CD4-positive, CD25-positive, alpha-beta regulatory T cell (primary cell): ENCODE data around the gene DOCK7. TPM values are rescaled to one million over a fixed set of nuclear protein-coding genes. Genes with fewer than 3 reads are reported as not detected.

Experiments used
- ATAC-seq, 2 donors: fragments of 150-1000 bp; cut with Tn5 transposase; one replicate each; pipeline ENCODE4 v1.10.0; 2021; ENCODE audit warnings: low read depth in 2 of 2, moderate number of reproducible peaks in 2 of 2, moderate library complexity in 1 of 2
- DNase-seq, 3 donors: peaks; one replicate each; pipeline versions ENCODE4 v3.0.0 to v3.0.0-alpha.2; 2012 to 2022; ENCODE audit warnings: mixed read lengths in 1 of 3
- H3K27ac ChIP-seq: one replicate; pipeline ENCODE4 v1.7.0; 2013; ENCODE audit warnings: mild to moderate bottlenecking, low read length; ENCODE audit not compliant: insufficient read depth, poor library complexity, severe bottlenecking
- H3K27me3 ChIP-seq: one replicate; pipeline ENCODE4 v1.7.0; 2013; ENCODE audit warnings: low read length; ENCODE audit not compliant: control insufficient read depth, insufficient read depth
- H3K36me3 ChIP-seq: one replicate; pipeline ENCODE4 v1.7.0; 2013; ENCODE audit warnings: mild to moderate bottlenecking, low read length, moderate library complexity; ENCODE audit not compliant: control insufficient read depth, insufficient read depth
- H3K4me1 ChIP-seq: 2 replicates; pipeline ENCODE4 v1.7.0; 2013; ENCODE audit warnings: mild to moderate bottlenecking, low read length; ENCODE audit not compliant: insufficient read depth, control insufficient read depth, poor library complexity, severe bottlenecking
- H3K4me3 ChIP-seq: one replicate; pipeline ENCODE4 v1.7.0; 2013; ENCODE audit warnings: low read depth, mild to moderate bottlenecking, low read length, moderate library complexity
- H3K9me3 ChIP-seq, 2 experiments: 1 replicate in 1 of 2; 2 replicates in 1 of 2; pipeline ENCODE4 v1.7.0; 2013; ENCODE audit warnings: low read length in 2 of 2, mild to moderate bottlenecking in 1 of 2, moderate library complexity in 1 of 2; ENCODE audit not compliant: control insufficient read depth in 2 of 2
- H3K27ac Mint-ChIP-seq, 3 donors: one replicate each; pipeline ENCODE4 v1.8.0; 2020 to 2022; ENCODE audit warnings: mild to moderate bottlenecking in 3 of 3, mixed read lengths in 3 of 3, moderate library complexity in 2 of 3
- H3K27me3 Mint-ChIP-seq: one replicate; pipeline ENCODE4 v1.8.0; 2022; ENCODE audit warnings: mild to moderate bottlenecking, mixed read lengths
- H3K36me3 Mint-ChIP-seq: one replicate; pipeline ENCODE4 v1.8.0; 2020; ENCODE audit warnings: mixed read lengths
- H3K4me1 Mint-ChIP-seq, 4 donors: one replicate each; pipeline ENCODE4 v1.8.0; 2020 to 2022; ENCODE audit warnings: mixed read lengths in 4 of 4, mild to moderate bottlenecking in 1 of 4
- H3K4me3 Mint-ChIP-seq, 4 donors: one replicate each; pipeline ENCODE4 v1.8.0; 2020 to 2022; ENCODE audit warnings: mild to moderate bottlenecking in 4 of 4, mixed read lengths in 4 of 4, moderate library complexity in 3 of 4
- H3K9me3 Mint-ChIP-seq, 7 donors: one replicate each; pipeline ENCODE4 v1.8.0; 2020 to 2022; ENCODE audit warnings: mixed read lengths in 7 of 7, mild to moderate bottlenecking in 3 of 7, moderate library complexity in 2 of 7
- polyA plus RNA-seq, 4 donors: library from polyadenylated mRNA; unstranded; fragments of 300-500 nt; fragmentation: Illumina TruSeq; gene quantifications; one replicate each; pipeline ENCODE4 v1.2.3, GENCODE V29; 2021
- total RNA-seq: library from RNA; stranded (reverse); gene quantifications from one replicate; pipeline ENCODE4 v1.2.3, GENCODE V29; 2022

Gene DOCK7
- total and polyA plus RNA-seq, 5 donors from 2014 or later, result 1.8 to 5.8 (median 2.5) TPM

GRCh38 chr1:62494137-62494536 lies 194.0 kb downstream of the DOCK7 start:
- Mint-ChIP-seq H3K27me3 (peaks cover 5% of the 10 kb centered on the region), H3K27ac (no peak overlapping the region), H3K4me3 (no peak overlapping the region), H3K36me3 (peaks cover 4% of the 10 kb centered on the region), H3K4me1 (no peaks in the 10 kb centered on the region), H3K9me3 (peaks cover 0 to 2% (median 0%) of the 10 kb centered on the region in 7 donors)
- no peak for DNase-seq
- H3K36me3 ChIP-seq, result no peaks in the 10 kb centered on the region
- ATAC-seq, result no peak
- H3K27me3 ChIP-seq, result no peaks in the 10 kb centered on the region
- no peak overlapping the region for H3K4me3 ChIP-seq
- H3K4me1 ChIP-seq, result no peaks in the 10 kb centered on the region
- H3K27ac ChIP-seq, result no peak overlapping the region
- H3K9me3 ChIP-seq, result no peaks in the 10 kb centered on the region

GRCh38 chr1:62493656-62494055 lies 194.5 kb downstream of the DOCK7 start:
- Histone ChIP-seq H3K4me3 (no peak overlapping the region), H3K4me1 (no peaks in the 10 kb centered on the region), H3K27me3 (no peaks in the 10 kb centered on the region), H3K9me3 (no peaks in the 10 kb centered on the region), H3K27ac (no peak overlapping the region), H3K36me3 (no peaks in the 10 kb centered on the region)
- ATAC-seq (no peak), DNase-seq (no peak)
- peaks cover 0 to 2% (median 0%) of the 10 kb centered on the region in 7 donors for H3K9me3 Mint-ChIP-seq
- no peak overlapping the region for H3K4me3 Mint-ChIP-seq
- H3K27me3 Mint-ChIP-seq, result peaks cover 5% of the 10 kb centered on the region
- no peak overlapping the region for H3K27ac Mint-ChIP-seq
- no peaks in the 10 kb centered on the region for H3K4me1 Mint-ChIP-seq
- peaks cover 4% of the 10 kb centered on the region for H3K36me3 Mint-ChIP-seq

GRCh38 chr1:62492521-62492920 lies 195.7 kb downstream of the DOCK7 start:
- Histone ChIP-seq H3K4me1 (no peaks in the 10 kb centered on the region), H3K27ac (no peak overlapping the region), H3K4me3 (no peak overlapping the region), H3K36me3 (no peaks in the 10 kb centered on the region), H3K27me3 (no peaks in the 10 kb centered on the region), H3K9me3 (no peaks in the 10 kb centered on the region)
- ATAC-seq, result no peak
- no peak overlapping the region for H3K4me3 Mint-ChIP-seq
- no peak for DNase-seq
- H3K27ac Mint-ChIP-seq, result no peak overlapping the region
- no peaks in the 10 kb centered on the region for H3K4me1 Mint-ChIP-seq
- no peaks in the 10 kb centered on the region for H3K9me3 Mint-ChIP-seq
- peaks cover 3% of the 10 kb centered on the region for H3K27me3 Mint-ChIP-seq
- H3K36me3 Mint-ChIP-seq, result peaks cover 4% of the 10 kb centered on the region

GRCh38 chr1:62487956-62488355 lies 200.2 kb downstream of the DOCK7 start:
- Histone ChIP-seq H3K27ac (no peak overlapping the region), H3K27me3 (no peaks in the 10 kb centered on the region), H3K9me3 (no peaks in the 10 kb centered on the region), H3K4me1 (no peaks in the 10 kb centered on the region), H3K4me3 (no peak overlapping the region), H3K36me3 (no peaks in the 10 kb centered on the region)
- no peaks in the 10 kb centered on the region for H3K9me3 Mint-ChIP-seq
- no peaks in the 10 kb centered on the region for H3K27me3 Mint-ChIP-seq
- no peak for DNase-seq
- no peak overlapping the region for H3K27ac Mint-ChIP-seq
- no peak for ATAC-seq
- no peaks in the 10 kb centered on the region for H3K4me1 Mint-ChIP-seq
- H3K4me3 Mint-ChIP-seq, result no peak overlapping the region
- H3K36me3 Mint-ChIP-seq, result peaks cover 8% of the 10 kb centered on the region

- Histone ChIP-seq H3K36me3 (no peaks in the 10 kb centered on the region), H3K4me3 (no peak overlapping the region), H3K9me3 (no peaks in the 10 kb centered on the region), H3K27ac (no peak overlapping the region), H3K27me3 (no peaks in the 10 kb centered on the region), H3K4me1 (no peaks in the 10 kb centered on the region)
- no peaks in the 10 kb centered on the region for H3K27me3 Mint-ChIP-seq
- DNase-seq (no peak), ATAC-seq (no peak)
- H3K9me3 Mint-ChIP-seq, result peaks cover 0 to 1% (median 0%) of the 10 kb centered on the region in 7 donors
- H3K4me3 Mint-ChIP-seq, result no peak overlapping the region
- H3K4me1 Mint-ChIP-seq, result peaks cover 0 to 6% (median 0%) of the 10 kb centered on the region in 4 donors
- H3K36me3 Mint-ChIP-seq, result peaks cover 7% of the 10 kb centered on the region
- no peak overlapping the region for H3K27ac Mint-ChIP-seq
Measured at GRCh38 chr1:62484824-62485468, 203.2 kb downstream of the DOCK7 start.

GRCh38 chr1:62481681-62482080 lies 206.5 kb downstream of the DOCK7 start:
- Histone ChIP-seq H3K4me3 (no peak overlapping the region), H3K36me3 (no peaks in the 10 kb centered on the region), H3K9me3 (no peaks in the 10 kb centered on the region), H3K27me3 (no peaks in the 10 kb centered on the region), H3K27ac (no peak overlapping the region), H3K4me1 (no peaks in the 10 kb centered on the region)
- H3K9me3 Mint-ChIP-seq, result peaks cover 0 to 1% (median 0%) of the 10 kb centered on the region in 7 donors
- no peak for ATAC-seq
- no peak overlapping the region for H3K27ac Mint-ChIP-seq
- H3K36me3 Mint-ChIP-seq, result peaks cover 7% of the 10 kb centered on the region
- peaks cover 0 to 6% (median 0%) of the 10 kb centered on the region in 4 donors for H3K4me1 Mint-ChIP-seq
- H3K4me3 Mint-ChIP-seq, result no peak overlapping the region
- H3K27me3 Mint-ChIP-seq, result no peaks in the 10 kb centered on the region
- DNase-seq, result no peak

GRCh38 chr1:62476525-62477219 lies 211.5 kb downstream of the DOCK7 start:
- DNase-seq, result no peak
- Histone ChIP-seq H3K27ac (no peak overlapping the region), H3K4me3 (no peak overlapping the region), H3K4me1 (no peaks in the 10 kb centered on the region), H3K9me3 (no peaks in the 10 kb centered on the region), H3K36me3 (no peaks in the 10 kb centered on the region), H3K27me3 (no peaks in the 10 kb centered on the region)
- no peaks in the 10 kb centered on the region for H3K9me3 Mint-ChIP-seq
- no peak overlapping the region for H3K27ac Mint-ChIP-seq
- no peak for ATAC-seq
- no peak overlapping the region for H3K4me3 Mint-ChIP-seq
- H3K4me1 Mint-ChIP-seq, result peaks cover 0 to 3% (median 0%) of the 10 kb centered on the region in 4 donors
- peaks cover 25% of the 10 kb centered on the region for H3K36me3 Mint-ChIP-seq
- no peaks in the 10 kb centered on the region for H3K27me3 Mint-ChIP-seq

GRCh38 chr1:62467092-62467491 lies 221.1 kb downstream of the DOCK7 start:
- Mint-ChIP-seq H3K27me3 (no peaks in the 10 kb centered on the region), H3K4me1 (peaks cover 0 to 3% (median 0%) of the 10 kb centered on the region in 4 donors), H3K9me3 (no peaks in the 10 kb centered on the region), H3K4me3 (no peak overlapping the region), H3K36me3 (peaks cover 39% of the 10 kb centered on the region), H3K27ac (no peak overlapping the region)
- no peaks in the 10 kb centered on the region for H3K4me1 ChIP-seq
- no peaks in the 10 kb centered on the region for H3K36me3 ChIP-seq
- no peaks in the 10 kb centered on the region for H3K9me3 ChIP-seq
- no peaks in the 10 kb centered on the region for H3K27me3 ChIP-seq
- ATAC-seq (no peak), DNase-seq (no peak)
- H3K27ac ChIP-seq, result no peak overlapping the region
- H3K4me3 ChIP-seq, result no peak overlapping the region
